T-cell (primary cell): Measurements from ENCODE around the gene A3GALT2. TPM values are rescaled to one million over a fixed set of nuclear protein-coding genes. Genes with fewer than 3 reads are reported as not detected.

Source experiments
- ATAC-seq, 4 experiments: fragments of 200-7000 bp in 3 of 4; fragments of 150-1000 bp in 1 of 4; cut with Tn5 transposase; replicated peaks in 1 of 4; 1 replicate in 3 of 4; 2 replicates in 1 of 4; pipeline ENCODE4 v1.10.0; 2021; ENCODE audit warnings: moderate library complexity in 3 of 4, mild to moderate bottlenecking in 2 of 4, moderate number of reproducible peaks in 1 of 4
- CTCF ChIA-PET, 2 donors: fragments of 300-600 bp; sonication (Branson Sonifier 250); formaldehyde crosslinking; loops; one replicate each; lab custom pipeline; 2022; ENCODE audit warnings: antibody characterized with exemption in 2 of 2; lab: Charles Lee
- POLR2A ChIA-PET, 2 donors: fragments of 300-600 bp; sonication (Branson Sonifier 250); formaldehyde crosslinking; loops; one replicate each; lab custom pipeline; 2022; ENCODE audit warnings: antibody characterized with exemption in 2 of 2; lab: Charles Lee
- DNase-seq, 35 experiments: peaks; one replicate each; pipeline versions ENCODE4 v3.0.0 to v3.0.0-alpha.2; 2013 to 2023
- H3K27ac ChIP-seq: one replicate; pipeline ENCODE4 v1.5.1; 2013; ENCODE audit warnings: low read length
- H3K27me3 ChIP-seq, 2 experiments: replicated peaks in 1 of 2; 1 replicate in 1 of 2; 2 replicates in 1 of 2; pipeline versions ENCODE4 v1.6.1 to v1.7.0; 2013; ENCODE audit warnings: low read length in 1 of 2, mixed read lengths in 1 of 2; ENCODE audit not compliant: control insufficient read depth in 2 of 2, insufficient read depth in 2 of 2; ENCODE audit errors: extremely low read depth in 1 of 2
- H3K36me3 ChIP-seq, 2 donors: 1 replicate in 1 of 2; 2 replicates in 1 of 2; pipeline versions ENCODE4 v1.6.1 to v1.7.0; 2013; ENCODE audit warnings: low read length in 1 of 2; ENCODE audit not compliant: control insufficient read depth in 2 of 2, insufficient read depth in 1 of 2; ENCODE audit errors: extremely low read depth in 1 of 2
- H3K4me1 ChIP-seq, 2 experiments: 1 replicate in 1 of 2; 2 replicates in 1 of 2; pipeline versions ENCODE4 v1.6.1 to v1.7.0; 2013; ENCODE audit warnings: low read length in 2 of 2, mixed read lengths in 1 of 2; ENCODE audit not compliant: insufficient read depth in 2 of 2, control insufficient read depth in 1 of 2; ENCODE audit errors: extremely low read depth in 1 of 2
- H3K4me3 ChIP-seq, 2 donors: 1 replicate in 1 of 2; 2 replicates in 1 of 2; pipeline versions ENCODE4 v1.5.1 to v1.7.0; 2013; ENCODE audit warnings: mild to moderate bottlenecking in 2 of 2, low read length in 1 of 2, moderate library complexity in 1 of 2; ENCODE audit not compliant: control insufficient read depth in 1 of 2; ENCODE audit errors: extremely low read depth in 1 of 2
- H3K9me3 ChIP-seq: 2 replicates; pipeline ENCODE4 v1.7.0; 2013
- H3K27ac Mint-ChIP-seq, 2 donors: one replicate each; pipeline ENCODE4 v1.8.0; 2020 to 2021; ENCODE audit warnings: mild to moderate bottlenecking in 2 of 2, mixed read lengths in 2 of 2
- H3K27me3 Mint-ChIP-seq, 2 donors: one replicate each; pipeline ENCODE4 v1.8.0; 2021 to 2022; ENCODE audit warnings: mixed read lengths in 2 of 2
- H3K36me3 Mint-ChIP-seq: one replicate; pipeline ENCODE4 v1.8.0; 2021; ENCODE audit warnings: mixed read lengths
- H3K4me1 Mint-ChIP-seq, 3 donors: one replicate each; pipeline ENCODE4 v1.8.0; 2020 to 2022; ENCODE audit warnings: mixed read lengths in 3 of 3, mild to moderate bottlenecking in 1 of 3
- H3K4me3 Mint-ChIP-seq, 3 donors: one replicate each; pipeline ENCODE4 v1.8.0; 2020 to 2022; ENCODE audit warnings: mild to moderate bottlenecking in 3 of 3, mixed read lengths in 3 of 3, moderate library complexity in 3 of 3
- H3K9me3 Mint-ChIP-seq, 3 donors: one replicate each; pipeline ENCODE4 v1.8.0; 2020 to 2022; ENCODE audit warnings: mixed read lengths in 3 of 3
- WGBS: methylation state at CpG from one replicate; pipeline ENCODE4 v1.1.5; 2013; ENCODE audit warnings: missing lambda C conversion rate; ENCODE audit not compliant: insufficient coverage; 5-methylcytosine and 5-hydroxymethylcytosine counted together
- total RNA-seq, 35 experiments: library from RNA in 6 of 35; stranded (reverse) in 6 of 35; fragments of 120-200 nt in 1 of 35; gene quantifications; one replicate each; pipeline versions ENCODE4 v1.2.1 to v1.2.4 and lab custom pipeline; 2013 to 2026

The A3GALT2 gene
- total RNA-seq, 5 donors from 2014 or later (not counting 1 experiment from before 2014, with no cell fraction given) = 0.26 TPM; not detected in 4

DNA sequence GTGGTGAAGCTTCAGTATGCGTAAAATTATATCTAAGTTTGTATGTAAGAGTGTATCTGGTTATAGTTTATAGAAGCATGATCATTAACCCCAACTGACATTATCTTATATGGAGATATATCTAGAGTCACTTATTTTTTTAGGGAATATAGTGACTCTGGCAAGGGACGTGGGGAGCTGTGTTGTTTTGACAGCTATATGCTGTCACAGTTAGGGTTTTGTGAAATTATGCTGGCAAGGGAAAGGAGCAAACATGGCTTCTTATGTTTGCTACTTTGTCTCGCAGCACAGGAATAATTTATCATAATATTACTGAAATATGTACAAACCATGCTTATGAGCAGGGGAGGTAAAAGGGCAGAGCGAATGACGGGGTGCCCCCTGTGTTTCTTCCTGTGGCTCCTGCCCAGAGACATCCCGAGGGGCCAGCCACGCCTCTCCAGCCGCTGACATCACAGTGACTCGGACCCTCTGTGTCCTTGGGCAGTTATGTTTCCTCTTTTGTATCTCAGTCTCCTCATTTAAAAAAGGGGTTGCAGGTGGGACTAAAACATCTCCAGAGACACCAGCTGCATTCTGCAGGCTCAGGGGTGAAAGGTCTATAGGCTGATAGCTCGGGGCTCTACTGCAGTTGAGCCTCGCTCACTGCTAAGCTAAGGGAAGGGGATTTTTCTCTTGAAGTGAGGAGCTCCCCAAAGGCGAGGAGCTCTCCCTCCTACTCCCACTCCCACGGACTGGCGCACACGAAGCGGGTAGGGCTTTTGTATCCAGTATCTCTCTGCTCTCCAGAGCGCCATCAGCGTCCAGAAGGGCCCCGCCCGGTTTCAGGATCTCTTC is 14.9 kb downstream of the A3GALT2 start:
- peak overlapping the region in 1 of 3 donors; percentile 1 for H3K4me3 Mint-ChIP-seq
- no peak overlapping the region for H3K4me3 ChIP-seq
- no peaks in the 10 kb centered on the region for H3K36me3 ChIP-seq
- peaks cover 8 to 17% of the 10 kb centered on the region in 2 donors for H3K27me3 Mint-ChIP-seq
- H3K9me3 Mint-ChIP-seq = no peaks in the 10 kb centered on the region
- no peaks in the 10 kb centered on the region for H3K36me3 Mint-ChIP-seq
- WGBS = 80% methylated on average over 8 of the region's 20 CpGs
- H3K4me1 ChIP-seq = peaks cover 9 to 23% of the 10 kb centered on the region in 2 experiments
- POLR2A ChIA-PET = no interaction called here
- ATAC-seq (no peak), DNase-seq (no peak)
- peaks cover 17 to 29% (median 22%) of the 10 kb centered on the region in 3 donors for H3K4me1 Mint-ChIP-seq
- no peaks in the 10 kb centered on the region for H3K9me3 ChIP-seq
- CTCF ChIA-PET = interaction anchor here in 1 of 2 donors (2.0 kb wide), 1 partner anchor 11 kb away, joined by 5 read pairs; no protein-coding TSS in a partner anchor
- peaks cover 0 to 14% of the 10 kb centered on the region in 2 experiments for H3K27me3 ChIP-seq
- H3K27ac Mint-ChIP-seq = no peak overlapping the region
- no peak overlapping the region for H3K27ac ChIP-seq

DNA sequence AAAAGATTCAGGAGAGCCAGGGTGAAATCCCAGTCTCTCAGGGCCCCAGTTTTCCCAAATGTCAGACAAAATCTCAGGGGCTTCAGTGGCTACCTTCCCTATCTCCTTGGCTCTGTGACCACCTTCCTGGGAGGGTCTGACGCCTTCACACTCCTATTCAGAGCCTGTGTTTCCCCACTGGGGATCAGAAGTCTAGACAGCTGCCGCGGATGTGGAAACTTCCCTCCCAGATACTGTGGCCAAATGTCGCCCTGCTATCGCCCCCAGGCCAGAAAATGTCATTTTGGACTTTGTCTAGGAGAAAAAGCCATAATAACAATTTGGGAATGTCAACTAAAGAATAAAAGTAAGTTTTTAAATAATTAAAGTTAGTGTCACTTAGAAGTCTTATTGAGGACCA is 15.9 kb downstream of the A3GALT2 start:
- Histone ChIP-seq H3K27me3 (peaks cover 0 to 14% of the 10 kb centered on the region in 2 experiments), H3K27ac (no peak overlapping the region), H3K4me1 (peaks cover 9 to 23% of the 10 kb centered on the region in 2 experiments), H3K4me3 (no peak overlapping the region), H3K9me3 (no peaks in the 10 kb centered on the region), H3K36me3 (no peaks in the 10 kb centered on the region)
- H3K9me3 Mint-ChIP-seq = no peaks in the 10 kb centered on the region
- no peak overlapping the region for H3K27ac Mint-ChIP-seq
- POLR2A ChIA-PET = interaction anchor here in 1 of 2 donors (0.6 kb wide), 1 partner anchor 667 kb away, joined by 4 read pairs; no protein-coding TSS in a partner anchor
- WGBS = 67% methylated on average over 1 of the region's 5 CpGs
- peaks cover 8 to 17% of the 10 kb centered on the region in 2 donors for H3K27me3 Mint-ChIP-seq
- CTCF ChIA-PET = interaction anchor here in 1 of 2 donors (2.0 kb wide), 1 partner anchor 9 kb away, joined by 5 read pairs; no protein-coding TSS in a partner anchor
- peaks cover 4% of the 10 kb centered on the region for H3K36me3 Mint-ChIP-seq
- H3K4me1 Mint-ChIP-seq = peaks cover 17 to 29% (median 22%) of the 10 kb centered on the region in 3 donors
- no peak for DNase-seq
- no peak overlapping the region for H3K4me3 Mint-ChIP-seq
- no peak for ATAC-seq

GRCh38 chr1:33302325-33302724 is 18.6 kb downstream of the A3GALT2 start:
- H3K36me3 ChIP-seq = peaks cover 0 to 13% of the 10 kb centered on the region in 2 donors
- Mint-ChIP-seq H3K36me3 (peaks cover 7% of the 10 kb centered on the region), H3K27ac (peak overlapping the region; percentile 76 to 78), H3K4me3 (peak overlapping the region in 1 of 3 donors; percentile 27), H3K9me3 (no peaks in the 10 kb centered on the region), H3K4me1 (peaks cover 17 to 37% (median 25%) of the 10 kb centered on the region in 3 donors), H3K27me3 (peaks cover 8 to 11% of the 10 kb centered on the region in 2 donors)
- H3K27me3 ChIP-seq = peaks cover 0 to 7% of the 10 kb centered on the region in 2 experiments
- WGBS = 100% methylated on average over 1 of the region's 1 CpG
- POLR2A ChIA-PET = no interaction called here
- ATAC-seq = peak; percentile 45 to 65 (median 49)
- H3K4me3 ChIP-seq = no peak overlapping the region
- DNase-seq = peak in 5 of 35 experiments; percentile 8 to 39 (median 17)
- no peaks in the 10 kb centered on the region for H3K9me3 ChIP-seq
- peaks cover 9 to 27% of the 10 kb centered on the region in 2 experiments for H3K4me1 ChIP-seq
- CTCF ChIA-PET = interaction anchor here in 1 of 2 donors (0.5 kb wide), 1 partner anchor 154 kb away, joined by 6 read pairs; no protein-coding TSS in a partner anchor
- peak overlapping the region; percentile 39 for H3K27ac ChIP-seq

DNA sequence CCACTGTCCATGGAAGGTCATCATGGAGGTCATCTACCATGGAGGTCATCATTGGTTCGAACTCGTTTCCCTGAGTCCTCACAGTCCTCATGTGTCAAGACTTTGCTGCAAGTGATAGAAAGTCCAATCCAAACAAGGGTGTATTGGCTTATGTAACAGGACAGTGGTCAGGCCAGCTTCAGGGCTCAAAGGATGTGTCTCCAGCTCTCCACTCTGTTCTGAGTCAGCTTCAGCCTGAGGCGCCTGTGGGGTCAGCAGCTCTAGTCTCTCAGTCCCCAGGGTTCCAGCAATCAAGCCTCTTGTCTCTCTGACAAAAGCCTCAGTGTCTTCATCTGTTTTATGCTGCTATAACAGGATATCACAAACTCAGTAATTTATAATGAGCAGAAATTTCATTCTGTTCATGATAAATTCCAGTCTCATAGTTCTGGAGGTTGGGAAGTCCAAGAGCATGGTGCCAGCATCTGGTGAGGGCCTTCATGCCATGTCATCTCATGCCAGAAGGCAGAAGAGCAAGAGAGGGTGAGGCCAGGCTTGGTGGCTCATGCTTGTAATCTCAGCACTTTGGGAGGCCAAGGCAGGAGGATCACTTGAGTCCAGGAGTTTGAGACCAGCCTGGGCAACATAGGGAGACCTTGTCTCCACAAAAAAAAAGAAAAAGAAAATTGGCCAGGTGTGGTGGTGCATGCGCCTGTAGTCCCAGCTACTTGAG is 19.5 kb downstream of the A3GALT2 start:
- H3K4me3 ChIP-seq = no peak overlapping the region
- ATAC-seq (no peak), DNase-seq (no peak)
- 100% methylated on average over 3 of the region's 4 CpGs for WGBS
- POLR2A ChIA-PET = no interaction called here
- peak overlapping the region; percentile 11 to 78 for H3K27ac Mint-ChIP-seq
- peaks cover 0 to 4% of the 10 kb centered on the region in 2 experiments for H3K27me3 ChIP-seq
- H3K36me3 ChIP-seq = peaks cover 0 to 20% of the 10 kb centered on the region in 2 donors
- H3K27me3 Mint-ChIP-seq = peaks cover 8 to 11% of the 10 kb centered on the region in 2 donors
- no peaks in the 10 kb centered on the region for H3K9me3 Mint-ChIP-seq
- peaks cover 17 to 37% (median 25%) of the 10 kb centered on the region in 3 donors for H3K4me1 Mint-ChIP-seq
- H3K36me3 Mint-ChIP-seq = peaks cover 15% of the 10 kb centered on the region
- H3K27ac ChIP-seq = no peak overlapping the region
- CTCF ChIA-PET = no interaction called here
- no peaks in the 10 kb centered on the region for H3K9me3 ChIP-seq
- H3K4me3 Mint-ChIP-seq = no peak overlapping the region
- peaks cover 9 to 21% of the 10 kb centered on the region in 2 experiments for H3K4me1 ChIP-seq

- Histone ChIP-seq H3K36me3 (peaks cover 5 to 25% of the 10 kb centered on the region in 2 donors), H3K27ac (no peak overlapping the region), H3K9me3 (no peaks in the 10 kb centered on the region), H3K4me1 (peaks cover 9 to 21% of the 10 kb centered on the region in 2 experiments), H3K4me3 (no peak overlapping the region), H3K27me3 (no peaks in the 10 kb centered on the region)
- ATAC-seq (no peak), DNase-seq (no peak)
- H3K27me3 Mint-ChIP-seq = peaks cover 2 to 3% of the 10 kb centered on the region in 2 donors
- peaks cover 17 to 37% (median 23%) of the 10 kb centered on the region in 3 donors for H3K4me1 Mint-ChIP-seq
- H3K4me3 Mint-ChIP-seq = no peak overlapping the region
- H3K9me3 Mint-ChIP-seq = no peaks in the 10 kb centered on the region
- POLR2A ChIA-PET = no interaction called here
- CTCF ChIA-PET = interaction anchor here in 1 of 2 donors (0.6 kb wide), 1 partner anchor 66 kb away, joined by 4 read pairs; no protein-coding TSS in a partner anchor
- WGBS = 94% methylated on average over 3 of the region's 5 CpGs
- H3K27ac Mint-ChIP-seq = no peak overlapping the region
- peaks cover 17% of the 10 kb centered on the region for H3K36me3 Mint-ChIP-seq
Measured at GRCh38 chr1:33300673-33301072, 20.2 kb downstream of the A3GALT2 start.
